GM12878 (cell line): Measurements from ENCODE around the gene MCEMP1.

Source experiments
- CTCF ChIP-seq, 3 experiments: IDR thresholded peaks in 2 of 3; conservative IDR thresholded peaks in 1 of 3; 2 replicates each; pipeline ENCODE4 v1.5.1; 2011; ENCODE audit warnings: low read depth in 3 of 3, low read length in 3 of 3, mild to moderate bottlenecking in 3 of 3, control low read depth in 2 of 3, moderate library complexity in 2 of 3, inconsistent platforms in 1 of 3, mixed read lengths in 1 of 3; ENCODE audit not compliant: control insufficient read depth in 2 of 3, insufficient read depth in 1 of 3; ENCODE audit errors: extremely low read depth in 1 of 3
- MAX ChIP-seq: IDR thresholded peaks from 2 replicates; pipeline ENCODE4 v1.6.1; 2012; ENCODE audit warnings: low read depth, low read length, improper control_type of control experiment
- POLR2A ChIP-seq: IDR thresholded peaks from 2 replicates; pipeline ENCODE4 v1.6.1; 2011; ENCODE audit warnings: low read depth, mild to moderate bottlenecking, low read length
- POLR2AphosphoS2 ChIP-seq: IDR thresholded peaks from 2 replicates; pipeline ENCODE4 v1.6.1; 2011; ENCODE audit warnings: low read depth, mild to moderate bottlenecking, low read length, improper control_type of control experiment, moderate library complexity
- POLR2AphosphoS5 ChIP-seq: IDR thresholded peaks from 2 replicates; pipeline ENCODE4 v1.6.1; 2011; ENCODE audit warnings: mild to moderate bottlenecking, low read length, inconsistent platforms
- RCOR1 ChIP-seq: conservative IDR thresholded peaks from 2 replicates; pipeline ENCODE4 v1.6.1; 2012; ENCODE audit warnings: low read depth, low read length, improper control_type of control experiment
- SP1 ChIP-seq: IDR thresholded peaks from one replicate; pipeline ENCODE4 v1.6.1; 2011; ENCODE audit warnings: low read depth, low read length

DNA sequence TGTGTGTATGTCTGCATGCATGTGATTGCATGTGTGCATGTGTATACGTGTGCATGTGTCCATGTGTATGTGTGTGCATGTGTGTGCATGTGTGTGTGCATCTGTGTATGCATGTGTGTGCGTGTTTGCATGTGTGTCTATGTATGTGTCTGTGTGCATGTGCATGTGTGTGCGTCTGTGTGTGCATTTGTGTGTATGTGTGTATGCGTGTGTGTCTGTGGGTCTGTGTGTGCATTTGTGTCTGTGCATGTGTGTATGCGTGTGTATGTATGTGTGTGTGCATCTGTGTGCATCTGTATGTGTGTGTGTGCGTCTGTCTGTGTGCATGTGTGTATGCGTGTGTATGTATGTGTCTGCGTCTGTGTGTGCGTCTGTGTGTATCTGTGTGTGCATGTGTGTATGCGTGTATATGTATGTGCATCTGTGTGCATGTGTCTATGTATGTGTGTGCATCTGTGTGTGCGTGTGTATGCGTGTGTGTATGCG is 37.0 kb upstream of the MCEMP1 start:
- TF ChIP-seq CTCF (IDR thresholded peaks at IDR 0.05 in 2 of 3, conservative IDR thresholded peaks at IDR 0.05 in 1 of 3; ENCODE audit: control insufficient read depth in 2 of 3, extremely low read depth in 1 of 3, insufficient read depth in 1 of 3, low read depth in 3 of 3, low read length in 3 of 3), result no peak
- TF ChIP-seq SP1, result no peak
- no peak for TF ChIP-seq MAX
- TF ChIP-seq POLR2AphosphoS5, result no peak; the same call in 1 of the 2 replicates
- TF ChIP-seq POLR2A, result peak; percentile 71
- no peak; the same call in 1 of the 2 replicates for TF ChIP-seq POLR2AphosphoS2
- TF ChIP-seq RCOR1, result no peak
